Activated effector memory CD4-positive, alpha-beta T cell treated with anti-CD3 and anti-CD28 coated beads, Interleukin-2, amount 50 U/mL, for 16 hours (primary cell): ENCODE measurements around the gene FAM20C.
"Not testable (repeated sequence)": the region's sequence is repeated elsewhere in the genome, so short reads cannot be mapped to it uniquely, and the experiment has no call there.

ENCODE experiments used
- DNase-seq: peaks from one replicate; pipeline ENCODE4 v3.0.0-alpha.2; 2020

FAM20C gene

GRCh38 chr7:193481-194251, 1.3 kb downstream of the FAM20C start:
- DNase-seq = no peak

DNA sequence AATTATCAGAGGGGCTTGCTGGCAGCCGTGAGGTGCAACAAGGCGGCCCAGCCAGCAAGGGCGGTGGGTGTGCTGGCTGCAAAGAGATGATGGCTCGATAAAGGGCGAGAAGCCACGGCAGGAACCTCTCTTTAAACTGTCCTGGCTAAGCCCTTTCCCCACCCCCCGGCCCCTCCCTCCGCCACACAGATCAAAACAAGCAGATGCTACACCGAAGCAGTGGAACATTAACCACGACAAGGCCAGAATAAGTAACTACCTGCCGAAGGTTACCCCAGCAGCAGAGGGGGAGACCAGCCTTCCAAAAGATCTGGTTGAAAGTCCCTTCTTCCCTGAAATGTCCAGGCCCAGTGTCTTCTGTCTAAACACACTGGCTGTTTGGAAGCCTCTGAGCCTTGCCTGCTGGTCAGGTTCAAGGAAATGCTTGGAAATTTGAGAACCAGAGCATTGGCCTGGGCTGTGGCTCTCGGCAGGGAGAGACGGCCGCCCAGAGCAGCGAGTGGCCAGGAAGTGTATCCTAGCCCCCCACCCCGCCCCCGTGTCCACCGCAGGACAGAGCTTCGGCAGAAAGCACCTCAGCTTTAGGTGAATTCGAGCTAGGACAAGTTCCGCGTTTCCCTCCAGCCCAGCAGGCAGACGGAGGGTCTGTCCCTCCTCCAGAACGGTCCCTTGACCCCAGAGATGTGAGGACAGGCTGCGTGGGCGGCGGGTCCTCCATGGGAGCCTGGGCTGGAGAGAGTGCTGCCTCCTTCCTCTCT, 2.1 kb downstream of the FAM20C start:
- DNase-seq = no peak

DNA sequence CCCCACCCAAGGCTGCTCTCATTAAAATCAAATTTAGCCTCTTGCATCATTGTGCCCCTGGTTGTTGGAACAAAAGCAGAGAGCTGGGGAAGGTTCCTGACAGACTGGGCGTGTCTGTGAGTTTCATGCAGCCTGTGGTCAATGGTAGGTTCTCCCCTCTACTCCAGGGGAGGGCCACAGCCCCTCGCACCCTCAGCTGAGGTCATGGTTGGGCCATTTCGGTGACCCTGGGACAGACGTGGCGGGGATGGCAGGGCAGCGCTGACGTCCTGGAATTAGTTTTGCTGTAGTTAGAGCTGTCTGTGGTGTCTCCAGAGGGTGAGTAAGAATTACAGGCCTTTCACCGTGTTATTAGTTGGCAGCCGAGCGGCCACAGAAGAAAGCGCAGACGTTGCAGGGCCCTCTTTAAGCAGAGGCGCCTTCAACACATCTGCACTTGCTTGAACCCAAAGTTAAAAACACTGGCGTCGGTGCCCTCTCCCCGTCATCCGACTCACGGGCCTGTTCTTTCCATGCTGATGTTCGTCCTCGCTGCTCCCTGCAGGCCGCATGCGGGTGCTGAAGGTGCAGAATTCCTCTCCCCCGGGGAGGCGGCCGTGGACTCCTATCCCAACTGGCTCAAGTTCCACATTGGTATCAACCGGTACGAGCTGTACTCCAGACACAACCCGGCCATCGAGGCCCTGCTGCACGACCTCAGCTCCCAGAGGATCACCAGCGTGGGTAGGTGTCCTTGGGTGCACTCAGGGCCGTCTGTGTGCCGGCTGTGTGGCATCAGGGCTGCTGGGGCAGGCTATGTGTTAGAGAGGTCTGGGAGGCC, 2.8 kb downstream of the FAM20C start:
- DNase-seq = no peak

GRCh38 chr7:195830-196128, 3.4 kb downstream of the FAM20C start:
- no peak for DNase-seq

DNA sequence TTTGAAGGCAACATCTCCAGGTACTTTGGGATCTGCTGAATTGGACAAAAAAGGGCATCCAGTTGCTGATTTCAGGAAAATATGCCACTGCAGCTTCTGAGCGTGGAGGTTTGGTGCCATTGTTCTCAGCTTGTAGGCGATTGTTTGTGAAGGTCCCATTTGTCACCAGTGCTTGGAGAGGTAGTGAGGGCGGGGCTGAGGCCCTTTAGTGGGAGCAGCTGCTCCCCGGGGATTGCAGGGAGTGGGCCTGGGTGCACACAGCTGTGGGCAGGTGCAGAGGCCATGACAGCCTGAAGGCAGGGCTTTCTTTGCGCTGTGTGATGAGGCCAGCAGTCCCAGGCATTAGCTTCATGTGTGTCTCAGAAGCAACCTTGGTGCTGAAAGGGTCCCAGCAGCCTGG, 3.9 kb downstream of the FAM20C start:
- no peak for DNase-seq

- no peak for DNase-seq
Measured at GRCh38 chr7:196778-197321, 4.5 kb downstream of the FAM20C start.

- no peak for DNase-seq
Measured at GRCh38 chr7:197413-198335, 5.3 kb downstream of the FAM20C start.

DNA sequence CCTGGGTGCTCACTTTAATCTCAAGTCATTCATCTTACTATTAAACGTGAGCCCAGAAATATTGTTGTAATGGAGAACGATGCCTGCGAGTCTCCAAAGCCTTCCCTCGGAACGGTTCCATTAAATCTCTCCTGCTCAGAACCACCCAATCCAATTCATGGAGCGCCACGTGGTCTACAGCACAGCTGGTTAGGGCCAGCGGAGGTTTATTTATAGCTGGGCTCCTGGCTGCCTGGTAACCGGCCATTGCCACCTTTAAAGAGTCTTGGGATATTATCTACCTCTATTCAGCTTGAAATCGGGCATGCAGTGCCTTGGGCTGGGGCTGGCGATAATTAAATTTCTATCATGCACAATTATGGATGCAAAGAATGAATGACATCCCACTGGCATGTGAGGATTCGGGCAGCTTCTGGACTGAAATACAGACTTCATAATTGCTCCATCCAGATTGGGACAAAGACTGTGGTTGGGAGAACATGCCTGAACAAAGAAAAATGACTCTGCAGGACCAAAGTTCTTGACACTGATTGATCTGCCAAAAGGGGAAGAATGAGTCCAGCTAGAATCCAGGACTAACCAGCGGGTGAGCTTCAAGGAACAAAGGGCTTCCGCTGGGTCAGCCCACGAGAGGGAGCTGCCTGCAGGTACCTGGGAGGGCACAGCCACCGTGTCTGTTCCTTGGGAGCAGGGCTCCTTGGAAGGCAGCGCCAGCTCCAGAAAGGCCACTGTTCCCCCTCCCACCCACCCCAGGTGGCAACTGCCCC, 7.3 kb downstream of the FAM20C start:
- DNase-seq = no peak

GRCh38 chr7:200290-200689, 7.9 kb downstream of the FAM20C start:
- no peak for DNase-seq

- no peak for DNase-seq
Measured at GRCh38 chr7:200704-201103, 8.3 kb downstream of the FAM20C start.

DNA sequence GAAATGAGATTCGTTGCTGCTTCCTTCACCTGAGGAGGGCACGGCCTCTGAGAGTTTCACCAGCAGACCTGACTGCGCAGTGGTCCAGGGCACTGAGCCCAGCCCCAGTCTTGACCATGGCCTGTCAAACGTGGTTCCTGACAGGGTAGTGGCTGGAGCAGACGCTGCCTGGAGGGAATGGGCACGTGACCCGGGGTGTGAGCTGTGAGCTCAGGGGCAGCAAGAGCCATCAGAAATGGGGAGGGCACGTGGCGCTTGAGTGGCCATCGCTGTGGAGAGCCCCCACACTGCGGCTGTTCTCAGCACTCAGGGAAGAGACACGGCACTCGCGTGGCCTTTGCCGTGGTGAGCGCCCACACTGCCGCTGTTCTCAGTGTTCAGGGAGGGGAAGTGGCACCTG, 12.0 kb downstream of the FAM20C start:
- DNase-seq = no peak

DNA sequence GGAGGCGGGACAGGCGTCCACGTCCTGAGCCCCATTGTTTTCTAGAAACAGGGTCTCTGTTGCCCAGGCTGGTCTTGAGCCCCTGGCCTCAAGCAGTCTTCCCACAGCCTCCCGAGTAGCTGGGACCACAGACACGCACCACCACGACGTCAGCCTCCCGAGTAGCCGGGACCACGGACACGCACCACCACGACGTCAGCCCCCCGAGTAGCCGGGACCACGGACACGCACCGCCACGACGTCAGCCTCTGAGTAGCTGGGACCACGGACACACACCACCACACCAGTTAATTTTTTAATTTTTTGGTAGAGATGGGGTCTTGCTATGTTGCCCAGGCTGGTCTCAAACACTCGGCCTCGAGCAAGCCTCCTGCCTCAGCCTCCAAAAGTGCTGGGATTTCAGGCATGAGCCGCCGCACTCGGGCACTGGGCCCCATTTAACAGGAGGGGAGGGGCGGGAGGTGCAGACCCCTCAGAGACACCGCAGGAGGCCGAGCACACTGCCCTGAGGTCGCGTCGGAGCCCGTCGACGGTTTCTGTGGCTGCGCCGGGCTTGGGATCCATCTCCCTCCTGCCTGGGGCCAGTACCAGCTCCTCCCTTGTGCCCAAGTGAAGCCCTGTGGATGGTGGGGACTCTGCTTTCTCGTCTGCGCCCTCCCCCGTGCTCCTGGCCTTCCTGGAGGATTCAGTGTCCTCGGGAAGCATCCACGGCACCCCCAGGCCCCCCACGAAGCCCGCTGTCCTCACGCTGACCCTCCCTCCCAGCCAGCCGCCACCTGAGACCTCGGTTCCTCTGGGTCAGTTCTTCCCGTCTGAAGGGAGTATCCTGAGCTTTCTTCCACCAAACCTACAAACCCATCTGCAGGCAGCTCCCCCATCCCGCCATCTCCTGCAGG, 13.0 kb downstream of the FAM20C start:
- no peak for DNase-seq

GRCh38 chr7:206351-206750, 14.0 kb downstream of the FAM20C start:
- DNase-seq = not testable (repeated sequence)

DNA sequence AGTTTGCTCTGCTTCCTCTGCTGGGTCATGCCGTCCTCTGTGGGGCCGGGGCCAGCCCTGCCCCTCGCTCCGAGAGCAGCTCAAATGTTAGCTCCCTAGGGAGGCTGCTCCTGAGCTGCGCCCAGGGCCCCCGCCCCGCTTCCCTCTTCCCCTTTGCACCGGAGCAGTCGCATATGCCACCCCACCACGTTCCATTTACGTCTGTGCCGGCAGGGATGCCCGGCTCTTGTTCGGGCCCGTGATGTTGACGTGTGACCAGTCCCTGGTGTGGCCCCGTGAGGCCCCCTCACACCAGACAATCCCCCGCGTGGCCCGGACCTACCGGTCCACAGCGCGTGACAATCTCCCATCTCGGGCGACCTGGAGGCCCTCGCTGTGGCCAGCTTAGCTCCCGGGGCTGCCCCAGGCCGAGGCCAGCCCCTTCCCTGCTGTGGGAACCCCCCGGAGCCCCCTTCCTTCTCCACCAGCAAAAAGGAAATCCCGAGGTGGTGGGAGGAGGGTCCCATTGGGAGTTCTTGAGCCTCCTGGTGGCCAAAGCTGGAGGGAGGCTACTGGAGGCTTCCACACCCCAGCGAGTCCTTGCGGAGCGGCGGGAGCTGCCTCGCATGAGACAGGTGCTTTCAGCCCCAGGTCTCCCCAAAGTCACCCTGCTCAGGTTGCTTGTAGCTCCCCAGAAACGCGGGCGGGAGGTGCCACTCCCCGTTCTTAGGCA, 15.2 kb downstream of the FAM20C start:
- DNase-seq = no peak

GRCh38 chr7:208130-208673, 15.8 kb downstream of the FAM20C start:
- DNase-seq = no peak

DNA sequence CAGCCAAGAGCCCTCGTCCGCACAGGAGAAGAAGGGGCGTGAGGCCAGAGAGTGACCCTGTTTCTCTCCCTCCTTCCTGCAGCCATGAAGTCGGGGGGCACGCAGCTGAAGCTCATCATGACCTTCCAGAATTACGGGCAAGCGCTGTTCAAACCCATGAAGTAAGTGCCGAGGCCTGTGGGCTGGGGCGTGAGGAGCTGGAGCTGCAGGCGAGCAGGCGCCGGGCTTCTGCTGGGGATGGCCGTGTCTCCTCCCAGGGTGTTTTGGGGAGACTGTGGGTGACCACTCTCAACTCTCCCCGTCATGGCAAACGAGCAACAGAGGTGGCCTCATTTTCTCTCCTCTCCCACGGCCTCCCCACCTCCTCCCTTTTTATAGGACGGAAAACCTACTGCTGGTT, 16.4 kb downstream of the FAM20C start:
- no peak for DNase-seq

GRCh38 chr7:209416-209815, 17.0 kb downstream of the FAM20C start:
- no peak for DNase-seq

- no peak for DNase-seq
Measured at GRCh38 chr7:209906-210305, 17.5 kb downstream of the FAM20C start.

DNA sequence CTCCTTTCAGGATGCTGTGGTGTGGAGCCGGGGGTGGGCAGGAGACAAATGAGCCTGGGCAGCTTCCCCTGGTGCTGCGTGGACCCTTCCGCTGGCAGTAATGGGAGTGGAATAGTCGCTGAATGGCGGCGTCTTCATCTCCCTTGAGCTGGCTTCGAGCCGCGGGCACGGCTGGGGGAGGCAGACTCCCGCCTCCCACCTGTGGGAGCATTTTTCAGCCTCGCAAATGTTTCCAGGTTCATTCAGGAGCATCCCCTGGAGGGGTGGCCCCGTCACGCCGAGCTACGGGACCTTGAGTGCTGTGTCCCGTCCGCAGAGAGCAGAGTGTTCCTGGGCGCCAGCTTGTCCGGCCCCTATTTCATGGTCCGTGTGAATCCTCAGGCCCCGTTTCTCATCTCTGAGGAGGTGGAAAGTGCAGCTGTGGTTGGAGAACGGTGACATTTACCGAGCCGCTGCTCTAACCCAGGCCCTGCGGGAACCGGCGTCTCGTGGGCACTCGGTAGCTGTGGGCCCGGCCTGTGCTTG, 18.1 kb downstream of the FAM20C start:
- DNase-seq = no peak
